Measurements from ENCODE around the gene ADAMTS3.

The ADAMTS3 gene

GRCh38 chr4:72418458-72418857 is 150.6 kb downstream of the ADAMTS3 start:
- DNase-seq (ENCODE audit: low read depth in 4 of 4, low spot score in 1 of 4), result no peak

GRCh38 chr4:72410158-72410557 is 158.9 kb downstream of the ADAMTS3 start:
- no peak for DNase-seq (ENCODE audit: low read depth in 4 of 4, low spot score in 1 of 4)

- DNase-seq (ENCODE audit: low read depth in 4 of 4, low spot score in 1 of 4), result no peak
Observed at GRCh38 chr4:72408568-72408967, 160.5 kb downstream of the ADAMTS3 start.

- DNase-seq (ENCODE audit: low read depth in 4 of 4, low spot score in 1 of 4), result no peak
Observed at GRCh38 chr4:72405417-72405816, 163.6 kb downstream of the ADAMTS3 start.

DNA sequence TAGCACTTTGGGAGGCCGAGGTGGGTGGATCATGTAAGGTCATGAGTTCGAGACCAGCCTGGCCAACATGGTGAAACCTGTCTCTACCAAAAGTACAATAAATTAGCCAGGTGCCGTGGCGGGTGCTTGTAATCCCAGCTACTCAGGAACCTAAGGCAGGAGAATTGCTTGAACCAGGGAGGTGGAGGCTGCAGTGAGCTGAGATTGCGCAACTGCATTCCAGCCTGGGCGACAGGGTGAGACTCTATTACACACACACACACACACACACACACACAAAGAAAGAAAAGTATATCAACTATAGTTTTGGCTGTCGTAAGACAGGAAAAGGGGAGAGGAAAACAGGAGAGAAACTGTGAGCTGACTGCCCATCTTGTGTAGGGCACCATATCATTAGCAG is 171.7 kb downstream of the ADAMTS3 start:
- DNase-seq (ENCODE audit: low read depth in 4 of 4, low spot score in 1 of 4), result no peak

GRCh38 chr4:72394012-72394663 is 174.9 kb downstream of the ADAMTS3 start:
- DNase-seq (ENCODE audit: low read depth in 4 of 4, low spot score in 1 of 4), result no peak

DNA sequence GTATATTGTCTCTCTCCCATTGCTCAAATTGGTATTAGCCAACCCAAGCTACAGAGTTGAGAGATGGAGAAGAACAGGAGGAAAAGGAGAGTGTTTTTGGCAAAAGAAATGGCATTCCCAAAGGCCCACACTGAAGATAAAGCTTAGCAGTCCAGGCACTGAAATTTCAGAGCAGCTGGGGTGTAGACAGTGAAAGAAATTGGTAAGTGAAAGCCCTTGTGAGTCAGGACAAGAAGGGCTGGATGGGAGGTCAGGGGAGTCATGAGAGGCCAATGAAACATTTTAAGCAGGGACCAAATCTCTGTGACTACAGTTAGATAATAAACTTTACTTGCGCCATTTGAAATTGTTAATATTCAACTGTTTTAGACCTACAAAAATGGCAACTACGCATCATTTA is 177.7 kb downstream of the ADAMTS3 start:
- no peak for DNase-seq (ENCODE audit: low read depth in 4 of 4, low spot score in 1 of 4)

DNA sequence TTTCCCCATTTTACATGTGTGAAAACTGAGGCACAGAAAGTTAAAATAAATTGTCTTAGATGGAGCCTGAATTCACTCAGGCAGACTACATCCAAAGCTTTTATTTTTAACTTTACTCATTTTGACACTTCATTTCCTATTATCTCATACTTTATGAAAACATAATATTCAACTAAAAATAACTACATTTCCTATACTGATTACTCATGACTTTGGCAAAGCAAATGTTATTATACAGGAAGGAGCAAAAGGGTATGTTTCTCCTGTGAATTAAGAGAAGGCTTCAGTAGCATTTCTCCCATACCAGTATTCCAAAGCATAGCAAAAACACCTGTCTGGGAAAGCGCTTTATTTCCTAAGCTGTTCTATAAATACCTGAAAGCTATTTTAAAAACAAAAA is 178.6 kb downstream of the ADAMTS3 start:
- DNase-seq (ENCODE audit: low read depth in 4 of 4, low spot score in 1 of 4), result no peak

DNA sequence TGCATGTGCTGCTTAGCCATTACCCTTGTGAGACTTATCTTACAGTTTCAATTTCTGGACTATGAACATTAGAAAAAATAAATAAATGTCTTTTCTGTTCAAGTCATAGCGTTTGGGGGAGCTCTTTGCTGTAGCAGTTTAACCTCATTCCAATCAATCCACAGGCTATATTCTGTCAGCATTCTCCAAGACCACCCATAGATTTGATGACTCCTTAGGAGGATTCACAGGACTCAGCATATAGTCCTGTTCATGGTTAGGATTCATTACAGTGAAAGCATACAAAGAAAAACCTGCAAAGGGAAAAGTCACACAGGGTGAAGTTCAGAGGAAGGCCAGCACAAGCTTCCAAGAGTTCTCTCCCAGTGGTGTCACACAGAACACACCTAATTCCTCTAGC is 180.5 kb downstream of the ADAMTS3 start:
- no peak for DNase-seq (ENCODE audit: low read depth in 4 of 4, low spot score in 1 of 4)

GRCh38 chr4:72387959-72388358 is 181.1 kb downstream of the ADAMTS3 start:
- DNase-seq (ENCODE audit: low read depth in 4 of 4, low spot score in 1 of 4), result no peak

GRCh38 chr4:72383439-72383838 is 185.6 kb downstream of the ADAMTS3 start:
- DNase-seq (ENCODE audit: low read depth in 4 of 4, low spot score in 1 of 4), result no peak

DNA sequence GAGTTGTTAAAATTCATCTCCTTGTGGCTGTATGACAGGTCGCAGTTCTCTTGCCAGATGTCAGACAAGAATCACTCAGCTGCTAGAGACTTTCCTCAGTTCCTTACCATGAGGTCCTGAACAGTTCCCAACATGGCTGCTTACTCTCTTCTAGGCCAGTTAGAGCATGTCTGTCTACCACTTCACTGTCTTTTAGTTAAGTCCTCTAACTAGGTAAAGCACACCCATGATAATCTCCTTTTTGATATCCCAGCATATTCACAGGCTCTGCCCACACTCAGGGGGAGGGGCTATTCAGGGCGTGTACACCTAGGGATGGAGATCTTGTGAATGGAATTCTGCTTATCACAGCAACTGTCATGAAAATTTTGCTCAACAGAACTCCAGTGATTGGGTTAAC is 190.1 kb downstream of the ADAMTS3 start:
- no peak for DNase-seq (ENCODE audit: low read depth in 4 of 4, low spot score in 1 of 4)

DNA sequence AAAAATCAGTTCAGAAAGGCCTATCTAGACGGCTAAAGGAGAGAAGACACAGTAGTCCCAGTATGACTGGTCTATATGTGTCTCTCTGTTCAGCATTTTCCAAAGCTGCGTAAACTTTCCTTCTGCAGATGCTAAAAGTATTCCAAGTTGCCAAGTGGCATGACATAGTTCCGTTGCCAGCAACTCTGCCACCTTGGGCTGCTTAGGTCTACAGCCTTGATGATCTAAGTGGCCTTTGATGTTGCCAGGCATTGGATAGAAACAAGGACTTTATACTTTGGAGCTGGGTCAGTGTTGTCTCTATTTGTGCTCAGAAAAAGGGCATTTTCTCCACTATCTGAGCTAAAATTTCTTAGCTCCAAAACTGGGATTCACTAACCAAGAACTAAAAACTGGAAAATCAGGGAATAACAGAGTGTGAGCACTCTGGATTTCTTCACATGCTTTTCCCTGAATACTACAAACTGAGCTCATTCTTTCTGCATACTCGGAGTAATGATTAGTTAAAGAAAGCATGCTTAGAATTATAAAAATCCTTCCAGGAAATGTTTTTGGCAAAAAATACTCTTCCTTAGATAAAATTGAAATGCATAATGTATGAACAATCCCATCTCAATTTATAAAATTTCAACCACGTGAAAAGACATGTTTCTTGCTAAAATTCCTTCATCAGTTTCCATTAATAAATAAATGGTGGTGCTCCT is 191.4 kb downstream of the ADAMTS3 start:
- no peak for DNase-seq (ENCODE audit: low read depth in 4 of 4, low spot score in 1 of 4)

DNA sequence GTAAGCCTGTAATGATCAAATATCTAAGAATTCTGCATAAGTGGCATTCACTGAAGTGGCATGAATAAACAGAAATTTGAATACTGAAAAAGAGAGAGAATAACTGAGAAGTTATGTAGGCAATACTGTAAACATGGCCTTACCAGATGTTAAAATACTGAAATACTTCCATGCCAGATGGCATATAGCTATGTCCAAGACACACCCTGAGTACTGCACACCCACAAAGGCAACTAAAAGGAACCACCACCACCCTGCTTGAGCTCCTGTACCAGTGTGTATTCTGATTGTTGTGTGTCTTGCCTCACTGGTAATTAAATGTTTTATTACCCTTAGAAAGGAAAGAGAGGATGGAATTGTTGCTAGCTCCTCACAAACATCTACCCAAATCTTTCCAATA is 192.1 kb downstream of the ADAMTS3 start:
- no peak for DNase-seq (ENCODE audit: low read depth in 4 of 4, low spot score in 1 of 4)

- DNase-seq (ENCODE audit: low read depth in 4 of 4, low spot score in 1 of 4), result no peak
Observed at GRCh38 chr4:72375073-72375736, 193.8 kb downstream of the ADAMTS3 start.

DNA sequence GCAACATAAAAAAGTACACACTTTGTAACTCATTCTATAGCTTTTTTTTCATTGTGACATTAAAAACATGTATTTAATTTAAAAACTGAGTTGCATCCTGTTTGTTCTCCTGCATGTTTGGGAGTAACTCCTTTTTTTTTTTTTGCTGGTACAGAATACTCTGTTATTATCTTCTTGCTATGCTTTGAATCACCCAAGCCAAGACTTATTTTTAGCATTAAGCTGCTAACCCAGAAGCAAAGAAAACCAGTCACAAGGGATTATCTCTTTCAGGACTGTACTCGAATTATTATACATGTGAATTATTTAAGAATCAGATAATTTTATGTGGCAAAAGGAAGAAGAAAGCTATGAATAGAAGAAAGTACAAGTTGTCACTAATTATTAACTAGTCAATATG is 194.9 kb downstream of the ADAMTS3 start:
- DNase-seq (ENCODE audit: low read depth in 4 of 4, low spot score in 1 of 4), result no peak

GRCh38 chr4:72366601-72367000 is 202.4 kb downstream of the ADAMTS3 start:
- DNase-seq (ENCODE audit: low read depth in 4 of 4, low spot score in 1 of 4), result no peak

GRCh38 chr4:72365981-72366380 is 203.0 kb downstream of the ADAMTS3 start:
- DNase-seq (ENCODE audit: low read depth in 4 of 4, low spot score in 1 of 4), result no peak

GRCh38 chr4:72365016-72365415 is 204.0 kb downstream of the ADAMTS3 start:
- DNase-seq (ENCODE audit: low read depth in 4 of 4, low spot score in 1 of 4), result no peak

DNA sequence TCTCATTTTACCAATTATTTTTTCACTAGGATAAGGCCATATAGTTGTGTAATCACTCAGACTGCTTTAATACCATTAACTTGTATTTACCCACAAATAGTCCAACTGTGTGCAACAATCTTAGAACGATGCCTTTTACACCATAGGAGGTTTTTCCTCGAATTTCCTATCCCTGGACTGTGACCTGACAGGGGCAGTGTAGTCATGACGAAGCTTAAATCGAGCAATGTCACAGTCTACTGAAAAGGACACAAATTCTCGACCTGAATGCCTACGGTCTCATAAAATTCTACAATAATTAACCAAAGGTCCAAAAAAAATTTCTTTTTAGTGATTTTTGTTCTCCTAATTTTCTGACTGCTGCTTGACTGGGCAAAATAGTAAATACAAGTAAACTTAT is 208.9 kb downstream of the ADAMTS3 start:
- DNase-seq (ENCODE audit: low read depth in 4 of 4, low spot score in 1 of 4), result no peak

DNA sequence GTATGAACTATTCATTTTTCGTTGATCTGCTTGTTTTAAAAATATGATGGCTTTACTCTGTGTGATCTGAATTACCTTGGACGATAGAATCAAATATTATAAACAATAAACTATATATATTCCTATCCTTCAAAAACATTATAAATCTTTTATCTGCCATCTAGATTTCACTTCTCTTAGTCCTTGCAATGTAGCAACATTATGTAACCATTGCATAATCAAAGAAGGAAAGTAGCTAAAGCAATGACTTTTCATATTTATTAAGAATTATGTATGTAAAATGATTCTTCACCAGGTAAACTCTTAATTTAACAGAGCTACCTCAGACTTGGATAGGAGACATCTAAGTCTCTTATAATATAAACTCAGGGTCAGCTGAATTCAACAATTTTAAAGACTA is 210.5 kb downstream of the ADAMTS3 start:
- no peak for DNase-seq (ENCODE audit: low read depth in 4 of 4, low spot score in 1 of 4)

DNA sequence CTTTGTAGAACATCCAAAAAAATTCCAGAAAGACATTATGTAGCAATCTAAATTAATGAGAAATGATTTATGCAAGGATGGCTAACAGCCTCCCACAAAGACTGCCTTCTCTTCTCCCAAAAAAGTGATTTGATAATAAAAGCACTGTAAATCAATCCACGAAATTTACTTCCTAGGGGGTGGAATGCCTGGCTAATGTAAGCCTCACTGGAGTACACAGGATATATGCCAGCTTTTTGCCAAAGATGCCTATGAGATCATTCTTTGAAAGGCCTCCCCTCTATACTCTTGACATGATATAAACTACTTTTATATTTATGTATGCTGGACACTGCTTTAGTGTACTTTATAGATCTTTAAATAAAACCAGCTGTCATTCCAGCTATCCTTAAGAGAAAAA is 211.1 kb downstream of the ADAMTS3 start:
- DNase-seq (ENCODE audit: low read depth in 4 of 4, low spot score in 1 of 4), result no peak

- no peak for DNase-seq (ENCODE audit: low read depth in 4 of 4, low spot score in 1 of 4)
Observed at GRCh38 chr4:72352711-72353110, 216.3 kb downstream of the ADAMTS3 start.
